Measurements from ENCODE around the gene ZNF146. TPM values are rescaled to one million over a fixed set of nuclear protein-coding genes. Genes with fewer than 3 reads are reported as not detected.
"Not testable (repeated sequence)": the region's sequence is repeated elsewhere in the genome, so short reads cannot be mapped to it uniquely, and the experiment has no call there.

Gene ZNF146
- total RNA-seq, 1 donor from 2014 or later: 110 TPM

DNA sequence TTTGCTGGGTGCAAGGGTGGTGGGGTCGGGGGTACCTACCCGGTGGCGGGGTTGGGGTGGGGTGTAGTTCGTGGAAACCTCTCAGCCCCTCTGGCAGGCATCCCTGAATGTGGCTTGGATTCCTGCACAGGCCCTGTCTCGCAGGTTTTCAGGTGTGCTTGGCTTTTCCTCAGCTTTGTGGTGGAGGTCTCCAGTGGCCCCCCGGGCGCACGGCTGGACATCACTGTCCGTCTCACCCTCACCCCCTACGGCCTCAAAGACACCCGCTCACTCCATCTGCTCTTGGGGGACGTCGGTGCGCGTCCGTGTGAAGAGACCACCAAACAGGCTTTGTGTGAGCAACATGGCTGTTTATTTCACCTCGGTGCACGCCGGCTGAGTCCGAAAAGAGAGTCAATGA lies 44.3 kb downstream of the ZNF146 start:
- peak; percentile 44 for DNase-seq (ENCODE audit: extremely low spot score, unreplicated experiment)
- H3K27ac Mint-ChIP-seq: no peak overlapping the region
- TF ChIP-seq CTCF (conservative IDR thresholded peaks at IDR 0.05): no peak
- H3K36me3 Mint-ChIP-seq: peaks cover 9% of the 10 kb centered on the region
- H3K27me3 Mint-ChIP-seq: no peaks in the 10 kb centered on the region
- no peak overlapping the region for H3K4me3 Mint-ChIP-seq
- no peaks in the 10 kb centered on the region for H3K4me1 Mint-ChIP-seq (ENCODE audit: unreplicated experiment)
- H3K9me3 Mint-ChIP-seq: no peaks in the 10 kb centered on the region

GRCh38 chr19:36265064-36265463 lies 50.2 kb downstream of the ZNF146 start:
- Mint-ChIP-seq H3K27me3 (no peaks in the 10 kb centered on the region), H3K36me3 (no peaks in the 10 kb centered on the region), H3K27ac (no peak overlapping the region), H3K9me3 (no peaks in the 10 kb centered on the region), H3K4me3 (no peak overlapping the region), H3K4me1 (ENCODE audit: unreplicated experiment) (no peaks in the 10 kb centered on the region)
- DNase-seq (ENCODE audit: extremely low spot score, unreplicated experiment): no peak
- no peak for TF ChIP-seq CTCF (conservative IDR thresholded peaks at IDR 0.05)

DNA sequence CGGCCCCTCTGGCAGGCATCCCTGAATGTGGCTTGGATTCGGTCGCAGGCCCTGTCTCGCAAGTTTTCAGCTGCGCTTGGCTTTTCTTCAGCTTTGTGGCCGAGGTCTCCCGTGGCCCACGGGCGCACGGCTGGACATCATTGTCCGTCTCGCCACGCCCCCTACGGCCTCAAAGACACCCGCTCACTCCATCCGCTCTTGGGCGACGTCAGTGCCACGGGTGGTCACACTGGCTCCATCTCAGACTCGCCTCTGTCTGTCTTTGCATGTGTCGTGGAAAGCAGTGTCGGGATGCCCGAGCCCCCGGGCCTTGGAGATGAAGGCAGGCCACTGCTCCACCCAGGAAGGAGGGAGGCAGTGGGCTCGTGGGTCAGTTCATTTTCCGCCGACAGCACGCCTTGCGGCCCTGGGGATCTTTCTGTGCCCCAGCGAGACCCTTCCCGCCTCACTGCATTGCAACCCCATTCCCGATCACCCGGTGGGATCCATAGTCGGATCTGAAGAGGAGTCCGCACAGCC lies 51.0 kb downstream of the ZNF146 start:
- DNase-seq (ENCODE audit: extremely low spot score, unreplicated experiment): no peak
- no peak overlapping the region for H3K4me3 Mint-ChIP-seq
- no peak overlapping the region for H3K27ac Mint-ChIP-seq
- TF ChIP-seq CTCF (conservative IDR thresholded peaks at IDR 0.05): no peak
- no peaks in the 10 kb centered on the region for H3K36me3 Mint-ChIP-seq
- H3K27me3 Mint-ChIP-seq: no peaks in the 10 kb centered on the region
- no peaks in the 10 kb centered on the region for H3K9me3 Mint-ChIP-seq
- no peaks in the 10 kb centered on the region for H3K4me1 Mint-ChIP-seq (ENCODE audit: unreplicated experiment)

- DNase-seq (ENCODE audit: extremely low spot score, unreplicated experiment): peak; percentile 68
- H3K36me3 Mint-ChIP-seq: no peaks in the 10 kb centered on the region
- H3K9me3 Mint-ChIP-seq: no peaks in the 10 kb centered on the region
- H3K27me3 Mint-ChIP-seq: no peaks in the 10 kb centered on the region
- H3K4me1 Mint-ChIP-seq (ENCODE audit: unreplicated experiment): no peaks in the 10 kb centered on the region
- no peak overlapping the region for H3K4me3 Mint-ChIP-seq
- no peak overlapping the region for H3K27ac Mint-ChIP-seq
- TF ChIP-seq CTCF (conservative IDR thresholded peaks at IDR 0.05): no peak
These were observed 51.6 kb downstream of the ZNF146 start for GRCh38 chr19:36266375-36266961.

DNA sequence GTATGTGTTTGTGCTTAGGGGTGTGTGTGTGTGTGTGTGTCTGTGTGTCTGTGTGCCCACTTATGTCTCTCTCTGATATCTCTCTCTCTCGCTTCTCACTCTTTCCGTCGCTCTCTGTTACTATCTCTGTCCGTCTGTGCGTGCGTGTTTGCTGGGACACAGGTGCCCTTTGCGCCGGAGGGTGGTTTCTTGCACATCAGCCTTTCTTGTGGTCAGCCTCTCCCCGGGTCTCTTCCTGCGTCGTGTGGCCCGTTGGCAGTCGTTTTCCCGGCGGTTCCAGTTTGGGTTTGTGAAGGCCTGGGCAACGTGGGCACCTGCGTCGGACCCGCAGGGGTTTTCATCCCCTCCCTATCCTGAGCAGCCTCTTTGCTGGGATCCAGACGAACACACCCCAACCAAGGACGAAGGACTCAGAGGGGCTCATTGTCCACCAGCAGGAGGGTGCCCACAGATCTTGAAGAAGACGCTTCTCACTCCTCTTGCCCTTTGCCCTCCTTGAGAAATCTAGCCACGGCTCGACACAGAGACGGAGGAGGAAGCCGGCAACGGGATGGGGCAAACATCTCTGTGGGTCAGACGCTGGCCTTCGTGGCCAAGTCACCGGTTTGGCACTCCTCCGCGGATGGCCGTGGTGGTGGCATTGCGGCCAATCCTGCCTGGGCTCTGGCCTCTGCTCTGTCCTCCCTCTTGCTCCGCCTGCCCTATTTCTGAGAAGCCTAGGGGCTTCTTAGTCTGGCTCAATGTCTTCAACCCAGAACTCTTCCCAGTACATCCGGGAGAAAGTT lies 52.3 kb downstream of the ZNF146 start:
- H3K27ac Mint-ChIP-seq: no peak overlapping the region
- H3K27me3 Mint-ChIP-seq: no peaks in the 10 kb centered on the region
- TF ChIP-seq CTCF (conservative IDR thresholded peaks at IDR 0.05): no peak
- no peaks in the 10 kb centered on the region for H3K9me3 Mint-ChIP-seq
- H3K36me3 Mint-ChIP-seq: no peaks in the 10 kb centered on the region
- no peak overlapping the region for H3K4me3 Mint-ChIP-seq
- no peaks in the 10 kb centered on the region for H3K4me1 Mint-ChIP-seq (ENCODE audit: unreplicated experiment)
- DNase-seq (ENCODE audit: extremely low spot score, unreplicated experiment): peak; percentile 60

DNA sequence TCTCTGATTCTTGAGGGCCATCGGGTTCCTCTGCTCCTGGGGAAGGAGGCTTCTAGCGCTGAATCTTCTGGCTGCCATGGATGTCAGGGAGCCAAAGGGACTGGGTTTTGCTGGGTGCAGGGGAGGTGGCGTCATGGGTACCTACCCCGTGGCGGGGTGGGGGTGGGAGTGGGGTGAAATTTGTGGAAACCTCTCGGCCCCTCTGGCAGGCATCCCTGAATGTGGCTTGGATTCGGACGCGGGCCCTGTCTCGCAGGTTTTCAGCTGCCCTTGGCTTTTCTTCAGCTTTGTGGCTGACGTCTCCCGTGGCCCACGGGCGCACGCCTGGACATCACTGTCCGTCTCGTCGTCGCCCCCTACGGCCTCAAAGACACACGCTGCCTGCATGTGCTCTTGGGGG lies 53.2 kb downstream of the ZNF146 start:
- not testable (repeated sequence) for H3K9me3 Mint-ChIP-seq; DNase-seq (ENCODE audit: extremely low spot score, unreplicated experiment); H3K36me3 Mint-ChIP-seq; H3K27ac Mint-ChIP-seq; H3K4me1 Mint-ChIP-seq (ENCODE audit: unreplicated experiment); H3K27me3 Mint-ChIP-seq; H3K4me3 Mint-ChIP-seq

- H3K27me3 Mint-ChIP-seq; H3K27ac Mint-ChIP-seq; H3K4me3 Mint-ChIP-seq; H3K4me1 Mint-ChIP-seq (ENCODE audit: unreplicated experiment); H3K9me3 Mint-ChIP-seq; H3K36me3 Mint-ChIP-seq: not testable (repeated sequence)
- DNase-seq (ENCODE audit: extremely low spot score, unreplicated experiment): peak; percentile 68
These were observed 53.7 kb downstream of the ZNF146 start for GRCh38 chr19:36268591-36268990.

DNA sequence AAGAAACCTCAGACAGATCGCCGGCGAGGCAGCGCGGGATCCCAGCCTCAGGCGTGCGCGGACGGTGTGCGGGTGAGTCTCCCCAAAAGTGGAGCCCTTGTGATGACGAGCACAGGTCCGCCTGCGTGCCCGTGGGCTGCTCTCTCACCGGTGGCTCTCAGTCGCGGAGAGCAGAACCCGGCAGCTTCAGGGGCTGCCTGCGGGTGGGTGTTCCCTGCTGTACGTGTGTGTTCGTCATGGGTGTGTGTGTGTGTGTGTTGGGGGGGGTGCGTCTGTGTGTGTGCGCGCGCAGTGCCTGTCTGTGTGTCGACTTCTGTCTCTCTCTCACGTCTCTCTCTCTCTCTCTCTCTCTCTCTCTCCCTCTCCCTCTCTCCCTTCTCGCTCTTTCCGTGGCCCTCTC lies 54.4 kb downstream of the ZNF146 start:
- not testable (repeated sequence) for H3K27me3 Mint-ChIP-seq; H3K4me1 Mint-ChIP-seq (ENCODE audit: unreplicated experiment); DNase-seq (ENCODE audit: extremely low spot score, unreplicated experiment); H3K36me3 Mint-ChIP-seq; H3K9me3 Mint-ChIP-seq; H3K27ac Mint-ChIP-seq; H3K4me3 Mint-ChIP-seq

Measured in type B pancreatic cell (in vitro differentiated cells).